TTC549 (cell line): ENCODE data around the gene EEFSEC.
A peak's percentile ranks its signal among the peaks of the same experiment; 100 is the strongest.

Experiments
- FAIRE-seq: peaks from 2 replicates; lab custom pipeline; 2012; peaks lifted over from hg19 to GRCh38; lab: Jason Lieb, UNC

EEFSEC gene, protein sequence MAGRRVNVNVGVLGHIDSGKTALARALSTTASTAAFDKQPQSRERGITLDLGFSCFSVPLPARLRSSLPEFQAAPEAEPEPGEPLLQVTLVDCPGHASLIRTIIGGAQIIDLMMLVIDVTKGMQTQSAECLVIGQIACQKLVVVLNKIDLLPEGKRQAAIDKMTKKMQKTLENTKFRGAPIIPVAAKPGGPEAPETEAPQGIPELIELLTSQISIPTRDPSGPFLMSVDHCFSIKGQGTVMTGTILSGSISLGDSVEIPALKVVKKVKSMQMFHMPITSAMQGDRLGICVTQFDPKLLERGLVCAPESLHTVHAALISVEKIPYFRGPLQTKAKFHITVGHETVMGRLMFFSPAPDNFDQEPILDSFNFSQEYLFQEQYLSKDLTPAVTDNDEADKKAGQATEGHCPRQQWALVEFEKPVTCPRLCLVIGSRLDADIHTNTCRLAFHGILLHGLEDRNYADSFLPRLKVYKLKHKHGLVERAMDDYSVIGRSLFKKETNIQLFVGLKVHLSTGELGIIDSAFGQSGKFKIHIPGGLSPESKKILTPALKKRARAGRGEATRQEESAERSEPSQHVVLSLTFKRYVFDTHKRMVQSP

DNA sequence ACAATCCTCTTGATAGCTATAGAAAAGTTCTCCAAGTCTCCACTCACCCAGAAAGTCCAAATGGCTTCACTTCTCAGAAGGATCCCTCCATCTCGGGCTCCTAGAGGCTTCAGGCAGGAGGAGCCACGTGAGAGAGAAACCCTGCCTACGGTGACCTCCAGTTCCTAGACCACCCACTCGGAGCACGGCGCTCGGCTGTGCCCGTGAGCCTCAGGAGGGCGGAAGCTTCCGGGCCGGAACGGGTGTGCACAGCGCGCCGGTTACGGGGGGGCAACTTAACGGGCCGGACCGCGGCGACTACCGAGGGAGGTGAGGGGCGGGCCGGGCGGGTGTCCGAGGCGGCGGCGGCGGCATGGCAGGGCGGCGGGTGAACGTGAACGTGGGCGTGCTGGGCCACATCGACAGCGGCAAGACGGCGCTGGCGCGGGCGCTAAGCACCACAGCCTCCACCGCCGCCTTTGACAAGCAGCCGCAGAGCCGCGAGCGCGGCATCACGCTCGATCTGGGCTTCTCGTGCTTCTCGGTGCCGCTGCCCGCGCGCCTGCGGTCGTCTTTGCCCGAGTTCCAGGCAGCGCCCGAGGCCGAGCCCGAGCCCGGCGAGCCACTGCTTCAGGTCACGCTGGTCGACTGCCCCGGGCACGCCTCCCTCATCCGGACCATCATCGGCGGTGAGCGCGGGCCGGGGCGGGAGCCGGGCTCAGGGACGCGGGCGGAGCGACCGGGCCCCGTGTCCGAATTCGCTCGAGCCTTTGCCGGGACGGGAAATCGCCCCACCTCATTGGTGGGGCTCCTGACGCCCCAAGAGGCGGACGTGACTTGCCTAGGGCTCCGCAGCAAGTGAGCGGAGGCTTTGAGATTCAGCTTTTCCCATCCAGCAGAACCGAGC, at the start of gene EEFSEC:
EEFSEC (plus strand) TSS at position 326 of the 886 bp plus-strand sequence; CDS start at position 353, 27 bp downstream.
- no peak for FAIRE-seq

DNA sequence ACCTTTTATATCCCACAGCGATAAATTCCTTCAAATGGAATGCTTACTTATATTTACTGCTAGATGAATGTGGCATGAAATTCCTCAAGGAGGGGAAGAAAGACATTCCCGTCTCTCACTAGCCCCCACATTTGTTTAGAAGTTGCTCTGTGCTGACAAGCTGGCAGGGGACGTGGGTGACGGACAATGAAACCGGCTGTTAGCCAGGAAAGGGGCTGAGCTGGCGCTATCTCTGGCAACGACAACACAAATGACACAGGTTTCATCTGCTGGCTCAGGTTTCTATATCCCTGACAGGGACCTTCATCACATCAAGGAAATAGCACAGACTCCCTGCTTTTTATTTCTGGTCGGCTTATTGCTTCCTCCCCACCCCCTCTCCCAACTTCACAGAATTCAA, 45.4 kb upstream of the EEFSEC start:
- no peak for FAIRE-seq

DNA sequence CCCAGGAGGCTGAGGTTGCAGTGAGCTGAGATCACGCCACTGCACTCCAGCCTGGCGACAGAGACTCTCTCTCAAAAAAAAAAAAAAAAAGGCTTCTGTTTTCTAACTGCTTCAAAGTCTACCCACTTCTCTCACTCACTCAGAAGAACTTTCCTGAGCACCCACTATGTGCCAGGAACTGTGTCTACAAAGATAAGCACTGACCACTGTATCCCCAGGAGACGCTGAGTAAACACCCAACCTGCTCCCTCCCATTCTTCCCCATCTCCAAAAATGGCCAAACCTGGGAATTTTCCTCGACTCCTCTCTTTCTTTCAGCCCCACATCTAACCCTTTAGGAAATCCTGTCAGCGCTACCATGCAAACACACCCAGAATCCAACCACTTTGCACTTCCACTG, 42.1 kb upstream of the EEFSEC start:
- FAIRE-seq: no peak

DNA sequence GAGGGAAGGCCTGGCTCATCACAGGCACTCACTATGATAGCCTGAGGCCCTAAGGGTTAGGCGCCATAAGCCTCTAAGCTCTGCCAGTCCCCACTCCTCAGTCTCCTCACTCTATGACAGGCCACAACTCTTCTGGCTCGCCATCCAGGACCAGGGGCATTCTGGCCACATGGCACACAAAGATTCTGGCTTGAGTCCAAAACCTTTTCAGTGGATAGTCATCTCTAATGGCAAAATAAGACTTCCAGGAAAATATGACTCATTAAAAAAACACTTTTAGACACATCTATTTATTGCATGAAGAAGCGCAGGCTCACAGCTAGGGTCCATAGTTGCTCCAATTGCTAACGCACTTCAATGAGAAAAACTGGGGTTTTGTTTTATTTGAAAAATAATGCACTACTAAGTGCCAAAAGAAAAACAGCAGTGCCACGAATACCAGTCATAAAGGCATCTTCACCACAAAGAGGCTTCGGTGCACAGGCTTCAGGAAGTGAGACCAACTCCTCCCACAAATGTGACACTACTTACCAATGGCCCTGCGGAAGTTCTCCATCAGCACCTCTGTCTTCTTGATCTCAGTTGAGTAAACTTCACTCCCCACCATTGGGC, 40.8 kb upstream of the EEFSEC start:
- no peak for FAIRE-seq

DNA sequence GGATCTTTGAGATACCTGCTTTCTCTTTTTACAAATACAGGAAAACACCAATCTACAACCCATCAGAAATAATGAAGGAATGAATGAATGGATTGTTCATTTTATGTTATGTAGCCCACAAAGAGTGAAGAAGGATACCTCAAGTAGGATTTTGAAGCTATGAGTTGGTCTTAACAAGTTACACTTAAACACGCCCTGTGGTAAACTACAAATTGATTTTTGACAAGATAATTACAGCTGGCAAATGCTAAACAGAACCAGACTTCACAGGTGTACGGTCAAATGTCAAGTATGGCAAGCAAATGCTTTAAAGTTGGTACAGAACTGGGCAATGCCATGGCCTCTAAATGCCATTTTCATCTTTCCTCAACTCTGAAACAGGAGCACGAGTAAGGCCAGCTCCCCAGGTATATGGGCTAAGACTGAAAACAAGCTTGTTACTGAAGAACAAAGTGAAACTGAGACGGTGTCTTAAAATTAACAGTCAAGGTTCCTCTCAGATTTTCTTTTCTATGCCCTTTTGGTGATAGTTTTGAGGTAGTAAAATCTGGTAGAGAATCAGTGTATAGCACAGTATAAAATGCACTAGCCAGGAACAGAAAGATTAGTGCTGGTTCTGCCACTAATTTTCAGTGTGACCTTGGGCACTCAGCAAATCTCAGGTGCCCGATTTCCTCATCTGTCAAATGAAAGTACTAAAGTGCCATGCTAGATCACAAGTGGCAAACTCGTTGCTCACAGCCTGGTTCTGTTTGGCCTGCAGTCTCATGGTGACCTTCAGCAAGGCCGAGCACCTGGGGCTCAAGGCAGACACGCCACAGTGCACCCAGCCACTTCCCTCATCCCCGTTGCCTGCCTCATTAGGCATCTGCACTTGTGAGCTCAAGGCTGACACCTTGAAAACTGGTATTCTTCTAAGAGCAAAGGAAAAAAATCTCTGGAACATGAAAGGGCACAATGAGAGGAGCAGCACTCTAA, 39.2 kb upstream of the EEFSEC start:
- no peak for FAIRE-seq

DNA sequence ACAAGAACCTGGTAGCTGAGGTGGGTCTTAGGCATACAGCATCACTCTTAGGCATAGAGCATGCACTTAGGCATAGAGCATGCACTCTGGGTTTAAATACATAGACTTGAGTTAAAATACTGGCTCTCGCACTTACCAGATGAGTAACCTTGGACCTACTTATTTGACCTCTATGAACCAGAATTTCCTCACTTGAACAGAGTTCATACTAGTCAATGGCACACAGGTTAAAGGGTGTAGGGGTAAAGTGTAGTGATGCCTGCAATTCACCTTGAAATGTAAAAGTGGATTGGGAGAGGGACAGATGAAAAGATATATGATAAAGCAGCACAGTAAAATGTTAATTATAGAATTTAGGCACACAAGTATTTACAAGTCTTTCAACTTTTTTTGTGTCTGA, 31.3 kb upstream of the EEFSEC start:
- FAIRE-seq: no peak

DNA sequence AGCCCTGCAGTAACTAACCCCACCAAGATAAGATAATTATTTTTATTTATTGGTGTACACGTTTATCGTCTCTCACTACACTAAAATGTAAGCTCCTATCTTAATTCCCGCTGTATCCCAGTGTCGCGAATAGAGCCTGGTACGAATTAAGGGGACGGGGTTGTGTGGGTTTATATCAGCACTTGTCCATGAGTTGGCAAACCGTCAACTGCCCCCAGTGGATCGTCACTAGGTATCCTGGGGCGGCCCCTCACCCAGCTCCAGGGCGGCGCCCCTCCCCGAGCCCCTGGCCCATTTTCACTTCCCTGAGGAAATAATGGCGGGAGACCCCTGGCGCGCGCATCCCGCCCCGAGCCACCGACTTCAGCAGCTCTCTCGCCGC, 30.1 kb upstream of the EEFSEC start:
- no peak for FAIRE-seq

DNA sequence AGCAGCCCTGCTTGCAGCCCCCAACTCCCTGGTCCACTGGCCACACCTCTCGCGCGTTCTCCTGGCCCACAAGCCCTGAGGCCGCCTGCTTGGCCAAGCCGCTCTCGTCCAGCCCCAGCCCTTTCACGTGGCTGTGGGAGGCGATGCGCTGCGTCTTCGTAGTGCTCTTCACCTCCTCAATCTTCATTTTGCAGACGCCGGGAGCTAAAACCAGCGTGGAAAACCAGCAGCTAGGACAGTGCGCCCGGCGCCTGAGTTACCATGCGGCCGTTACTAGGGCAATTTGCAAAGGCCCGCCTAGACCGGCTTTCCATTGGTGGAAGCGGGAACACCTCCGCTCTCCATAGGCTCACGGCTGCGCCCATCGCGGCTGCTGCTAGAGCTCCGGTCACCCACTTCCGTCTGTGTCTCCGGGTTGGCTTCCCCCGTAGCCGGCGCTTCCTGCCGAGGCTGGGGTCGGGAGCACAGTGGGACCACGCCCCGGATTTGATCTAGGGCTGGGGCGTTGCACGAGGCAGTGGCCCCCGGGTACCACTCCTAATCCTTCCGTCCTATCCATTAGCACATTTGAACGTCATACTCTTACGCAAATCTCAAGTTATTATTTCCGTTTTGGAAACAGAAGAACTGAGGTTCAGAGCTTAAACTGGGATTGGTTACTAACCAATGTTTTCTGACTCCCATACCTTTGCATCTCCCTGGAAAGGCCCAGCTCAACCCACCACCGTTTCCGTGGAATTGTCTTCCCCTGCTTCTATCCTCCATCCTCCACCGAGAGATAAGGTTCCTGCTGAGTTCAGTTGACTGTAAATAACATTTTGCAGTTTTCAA, 29.5 kb upstream of the EEFSEC start, which contains the start of gene RUVBL1:
RUVBL1 (minus strand) TSS at position 275 of the 831 bp plus-strand sequence; CDS start at position 187, 88 bp downstream.
- FAIRE-seq: peak; percentile 84

DNA sequence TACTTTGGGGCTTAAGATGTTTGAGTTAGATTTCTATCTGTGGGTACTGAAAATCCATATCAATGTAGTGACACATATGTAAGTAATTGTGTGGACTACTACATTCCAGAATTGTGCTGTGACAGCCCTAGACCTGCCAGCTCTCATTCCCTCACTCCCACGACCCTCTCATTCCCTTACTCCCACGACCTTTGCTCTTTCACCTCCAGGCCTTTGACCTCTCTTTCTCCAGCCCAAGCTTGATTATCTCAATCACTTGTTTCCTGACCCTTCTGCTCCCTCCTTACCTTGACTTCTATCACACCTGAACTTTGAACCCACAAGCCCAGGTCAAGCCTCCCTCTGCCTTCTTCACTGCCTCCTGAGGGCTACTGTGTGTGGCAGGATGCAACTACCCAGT, 26.0 kb upstream of the EEFSEC start:
- no peak for FAIRE-seq

DNA sequence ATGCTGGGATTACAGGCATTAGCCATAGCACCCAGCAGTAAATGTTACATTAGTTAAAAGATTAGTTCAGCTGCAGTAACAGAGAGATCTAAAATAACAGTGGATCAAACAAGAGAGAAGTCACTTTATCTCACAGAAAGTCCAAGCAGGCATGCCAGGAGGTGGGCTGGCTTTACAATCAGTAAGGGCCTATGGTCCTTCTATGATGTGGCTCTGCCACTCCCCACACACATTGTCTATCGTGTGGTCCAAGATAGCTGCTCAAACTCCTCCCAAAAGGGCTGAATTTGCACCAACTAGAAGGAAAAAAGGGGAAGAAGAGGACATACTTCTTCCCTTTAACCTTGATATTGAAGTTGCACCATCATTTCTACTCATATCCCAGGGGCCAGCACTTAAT, 25.0 kb upstream of the EEFSEC start:
- no peak for FAIRE-seq

DNA sequence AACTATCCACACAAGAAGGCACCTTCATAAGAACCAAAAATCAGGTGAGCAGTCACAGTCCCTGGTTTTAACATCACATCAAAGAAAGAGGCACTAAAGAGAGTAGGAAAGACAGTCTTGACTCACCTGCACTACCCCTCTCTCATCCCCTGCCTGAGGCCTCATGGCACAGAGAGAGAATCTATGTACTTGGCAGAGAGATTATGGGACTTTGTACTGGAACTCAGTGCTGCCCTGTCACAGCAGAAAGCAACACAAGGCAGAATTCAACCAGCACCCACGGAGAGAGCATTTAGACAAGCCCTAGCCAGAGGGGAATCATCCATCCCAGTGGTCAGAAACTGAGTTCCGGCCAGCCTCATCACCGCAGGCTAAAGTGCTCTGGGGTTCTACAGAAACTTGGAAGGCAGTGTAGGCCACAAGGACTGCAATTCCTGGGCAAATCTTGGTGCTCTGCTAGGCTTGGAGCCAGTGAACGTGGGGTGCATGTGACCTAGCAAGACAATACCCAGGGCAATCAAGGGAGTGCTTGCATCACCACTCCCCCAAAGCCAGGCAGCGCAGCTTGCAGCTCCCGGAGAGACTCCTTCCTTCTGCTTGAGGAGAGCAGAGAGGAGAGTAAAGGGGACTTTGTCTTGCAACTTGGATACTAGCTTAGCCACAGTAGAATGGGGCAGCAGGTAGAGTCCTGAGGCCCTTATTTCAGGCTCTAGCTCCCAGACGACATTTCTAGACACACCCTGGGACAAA, 21.2 kb upstream of the EEFSEC start:
- FAIRE-seq: no peak

DNA sequence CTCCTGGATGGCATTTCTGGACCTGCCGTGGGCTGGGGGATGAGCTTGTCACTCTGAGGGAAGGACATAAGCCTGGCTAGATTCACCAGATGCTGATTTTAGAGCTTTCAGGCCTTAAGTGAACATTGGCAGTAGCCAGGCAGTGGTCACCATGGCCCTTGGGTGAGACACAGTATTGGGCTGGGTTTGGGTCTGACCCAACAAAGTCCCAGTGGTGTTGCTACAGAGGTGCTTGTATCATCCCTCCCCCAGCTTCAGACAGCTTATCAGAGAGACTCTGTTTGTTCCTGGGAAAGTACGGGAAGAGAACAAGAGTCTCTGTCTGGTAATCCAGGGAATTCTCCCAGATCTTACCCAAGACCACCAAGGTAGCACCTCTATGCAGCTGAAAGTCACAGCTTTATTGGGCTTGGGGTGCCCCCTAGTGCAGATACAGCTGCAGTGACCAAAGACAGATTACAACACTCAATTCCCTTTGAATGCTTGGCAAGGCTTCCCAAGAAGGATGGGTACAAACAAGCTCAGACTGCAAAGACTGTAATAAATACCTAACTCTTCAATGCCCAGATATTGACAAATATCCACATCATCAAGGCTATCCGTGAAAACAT, 19.9 kb upstream of the EEFSEC start:
- FAIRE-seq: no peak

DNA sequence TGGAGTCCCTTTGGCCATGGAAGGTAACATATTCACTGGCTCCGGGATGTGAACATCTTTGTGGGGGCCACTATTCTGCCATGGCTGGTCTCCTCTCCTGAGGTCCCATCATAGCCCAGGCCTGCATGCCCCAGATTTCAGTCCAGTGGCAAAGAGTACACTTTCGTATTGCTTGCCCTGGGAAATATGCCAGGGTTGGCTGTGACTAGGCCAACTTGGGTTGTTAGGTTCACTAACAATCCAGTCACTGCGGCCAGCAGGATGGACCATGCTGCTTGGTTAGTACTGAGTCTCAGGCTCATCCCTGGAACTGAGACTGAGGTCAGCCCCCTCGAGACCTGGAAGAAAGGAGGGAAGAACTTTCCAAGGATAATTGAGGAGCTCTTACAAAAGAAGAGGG, 9.8 kb upstream of the EEFSEC start:
- no peak for FAIRE-seq

DNA sequence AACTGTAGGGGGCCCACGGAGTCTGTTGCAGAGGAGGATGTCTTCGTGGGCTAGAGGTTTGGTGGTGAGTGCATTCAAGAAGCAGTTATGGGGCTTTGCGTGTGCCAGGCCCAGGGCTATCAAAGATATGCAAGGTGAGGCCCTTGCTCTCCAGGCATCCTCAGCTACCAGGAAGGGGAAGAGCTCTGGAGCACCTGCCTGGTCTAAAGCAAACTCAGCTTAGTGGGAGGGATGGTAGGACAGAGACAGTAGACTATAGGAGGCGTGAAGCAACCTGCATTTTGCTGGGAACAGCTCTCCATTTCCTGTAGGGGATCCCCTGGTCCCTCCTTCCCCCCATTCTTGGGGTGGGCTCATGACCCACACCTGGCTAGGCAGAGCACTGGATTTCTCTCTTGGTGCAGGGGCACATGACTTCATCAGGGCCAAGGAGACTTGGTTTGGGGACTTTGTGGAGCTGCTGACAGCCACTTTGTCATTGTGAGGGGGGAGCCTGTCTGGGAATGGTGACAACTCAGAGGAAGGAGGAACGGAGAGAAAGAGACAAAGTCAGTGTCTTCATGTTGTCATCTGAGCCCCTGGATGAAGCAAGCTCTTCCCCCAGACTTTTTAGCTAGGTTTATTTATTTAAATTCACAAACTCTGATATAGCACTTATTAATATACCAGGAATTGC, 8.6 kb upstream of the EEFSEC start:
- no peak for FAIRE-seq

DNA sequence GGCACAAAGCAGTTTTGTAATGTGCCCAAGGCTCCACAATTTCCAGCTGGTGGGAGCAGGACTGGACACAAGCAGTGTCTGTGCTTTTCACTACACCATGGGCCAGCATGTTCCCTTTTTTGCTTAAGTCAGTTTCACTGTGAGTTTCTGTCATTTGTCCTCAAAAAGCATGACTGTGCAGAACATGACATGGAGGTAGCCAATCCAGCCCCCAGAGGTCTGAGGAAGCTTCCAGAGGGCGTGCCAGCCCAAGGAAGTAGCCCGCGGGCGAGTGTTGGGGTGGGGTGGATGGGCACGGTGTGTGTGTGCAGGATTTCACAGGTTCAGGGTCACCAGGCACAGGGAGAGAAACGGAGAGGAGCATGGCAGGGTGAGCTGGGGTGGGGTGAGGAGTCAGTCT, 8.0 kb upstream of the EEFSEC start:
- FAIRE-seq: no peak

DNA sequence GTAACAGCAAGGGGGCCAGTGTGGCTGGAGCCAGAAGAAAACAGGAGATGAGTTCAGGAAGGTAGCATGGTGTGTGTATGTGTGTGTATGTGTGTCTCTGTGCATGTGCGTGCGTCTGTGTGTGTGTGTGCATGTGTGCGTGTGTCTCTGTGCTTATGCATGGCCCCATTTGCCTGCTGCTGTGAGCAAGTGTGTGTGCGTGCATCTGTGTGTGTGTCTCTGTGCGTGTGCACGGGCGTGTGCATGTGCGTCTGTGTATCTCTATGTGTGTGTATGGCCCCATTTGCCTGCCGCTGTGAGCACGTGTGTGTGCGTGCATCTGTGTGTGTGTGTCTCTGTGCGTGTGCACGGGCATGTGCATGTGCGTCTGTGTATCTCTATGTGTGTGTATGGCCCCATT, 7.1 kb upstream of the EEFSEC start:
- FAIRE-seq: no peak

DNA sequence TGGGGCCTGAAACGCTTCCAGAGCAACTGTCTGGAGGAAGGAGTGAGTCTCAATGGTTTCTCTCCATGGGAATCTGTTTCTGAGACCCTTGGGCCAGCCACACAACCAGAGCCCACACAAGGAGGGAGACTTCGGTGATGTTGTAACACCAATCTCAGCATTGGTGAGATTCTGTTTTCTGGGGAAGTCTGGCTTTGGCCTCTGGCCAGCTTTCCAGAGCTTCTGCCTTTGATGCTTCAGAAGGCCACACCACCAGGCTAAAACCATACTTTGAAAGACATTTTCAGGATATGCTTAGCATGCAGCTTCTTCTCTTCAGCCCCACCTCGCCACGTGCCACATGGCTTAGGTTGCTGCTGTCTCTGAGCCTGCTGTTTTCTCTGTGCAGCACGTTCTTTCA, 3.6 kb upstream of the EEFSEC start:
- no peak for FAIRE-seq

DNA sequence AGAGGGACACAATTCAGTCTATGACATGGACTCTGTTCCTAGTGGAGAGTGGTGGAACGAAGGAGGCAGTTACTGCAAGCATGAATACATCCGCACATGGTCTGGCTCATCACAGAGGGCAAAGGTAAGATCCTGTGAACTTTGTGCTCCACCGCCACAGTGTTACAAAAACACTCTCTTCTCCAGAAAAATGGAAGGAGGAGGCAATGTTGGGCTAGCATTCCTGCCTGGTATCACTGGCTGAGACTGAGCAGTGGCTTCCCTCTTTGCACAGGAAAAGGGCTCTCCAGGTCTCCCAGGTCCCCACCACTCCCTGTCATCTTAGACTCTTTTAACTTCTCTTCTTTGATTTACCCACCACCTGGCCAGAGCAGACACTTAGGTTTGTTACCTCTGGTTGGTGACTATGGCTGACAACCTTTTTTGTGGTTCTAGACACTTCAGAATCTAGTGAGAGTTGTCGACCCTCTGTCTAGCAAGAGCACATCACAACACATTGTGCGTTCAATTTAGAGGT, 1.5 kb upstream of the EEFSEC start:
- no peak for FAIRE-seq
